Esophagus squamous epithelium (tissue), 4 donors: Measurements from ENCODE around the gene TCERG1.

Experiments
- CTCF ChIP-seq, 6 experiments: fragments of 450-650 bp in 4 of 6; fragments of 200-600 bp in 2 of 6; sonication (generic) in 2 of 6; IDR thresholded peaks; one replicate each; pipeline ENCODE4 v1.5.1; 2016 to 2019; ENCODE audit warnings: antibody characterized with exemption in 6 of 6, mild to moderate bottlenecking in 4 of 6, moderate library complexity in 4 of 6
- POLR2A ChIP-seq, 4 donors: fragments of 450-650 bp; IDR thresholded peaks; one replicate each; pipeline ENCODE4 v1.6.1; 2017; ENCODE audit warnings: antibody characterized with exemption in 4 of 4, mild to moderate bottlenecking in 4 of 4, moderate library complexity in 3 of 4

- TF ChIP-seq CTCF (IDR thresholded peaks at IDR 0.05) (no peak), POLR2A (IDR thresholded peaks at IDR 0.05) (no peak)
These were observed 93.3 kb downstream of the TCERG1 start for GRCh38 chr5:146540414-146540813.
